Measurements from ENCODE around the gene NECAB2.

The NECAB2 gene

DNA sequence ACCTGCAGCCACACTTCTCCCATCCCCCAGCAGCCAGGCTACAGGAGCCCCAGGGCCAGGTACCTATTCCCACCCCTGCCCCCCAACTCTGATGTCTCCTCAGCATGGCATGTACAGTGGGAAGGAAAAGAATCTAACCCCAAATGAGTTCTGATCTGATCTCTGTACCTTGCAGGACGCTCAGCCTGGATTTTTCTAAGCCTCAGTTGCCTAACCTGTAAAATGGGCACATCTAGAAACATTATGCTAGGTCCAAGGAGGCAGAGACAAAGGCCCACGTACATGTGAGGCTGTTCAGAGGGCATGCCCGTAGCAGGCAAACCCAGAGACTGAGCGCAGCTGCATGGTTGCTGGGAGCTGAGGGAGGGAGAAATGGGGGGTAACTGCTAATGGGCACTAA, 39.5 kb downstream of the NECAB2 start:
- Histone ChIP-seq H2AFZ (peak overlapping the region; percentile 77), H3K27ac (peak overlapping the region; percentile 29), H3K4me2 (ENCODE audit: low read length) (no peak overlapping the region), H3K9me3 (ENCODE audit: control insufficient read depth, low read length) (no peaks in the 10 kb centered on the region), H3K27me3 (ENCODE audit: control insufficient read depth, insufficient read depth, low read length) (no peaks in the 10 kb centered on the region), H3K36me3 (ENCODE audit: control insufficient read depth, insufficient read depth, low read length) (no peaks in the 10 kb centered on the region), H3K4me3 (ENCODE audit: low read depth, low read length) (no peak overlapping the region), H3K4me1 (peaks cover 11% of the 10 kb centered on the region), H3K9ac (no peak overlapping the region), H3K79me2 (no peaks in the 10 kb centered on the region)
- TF ChIP-seq, protein P1, sequence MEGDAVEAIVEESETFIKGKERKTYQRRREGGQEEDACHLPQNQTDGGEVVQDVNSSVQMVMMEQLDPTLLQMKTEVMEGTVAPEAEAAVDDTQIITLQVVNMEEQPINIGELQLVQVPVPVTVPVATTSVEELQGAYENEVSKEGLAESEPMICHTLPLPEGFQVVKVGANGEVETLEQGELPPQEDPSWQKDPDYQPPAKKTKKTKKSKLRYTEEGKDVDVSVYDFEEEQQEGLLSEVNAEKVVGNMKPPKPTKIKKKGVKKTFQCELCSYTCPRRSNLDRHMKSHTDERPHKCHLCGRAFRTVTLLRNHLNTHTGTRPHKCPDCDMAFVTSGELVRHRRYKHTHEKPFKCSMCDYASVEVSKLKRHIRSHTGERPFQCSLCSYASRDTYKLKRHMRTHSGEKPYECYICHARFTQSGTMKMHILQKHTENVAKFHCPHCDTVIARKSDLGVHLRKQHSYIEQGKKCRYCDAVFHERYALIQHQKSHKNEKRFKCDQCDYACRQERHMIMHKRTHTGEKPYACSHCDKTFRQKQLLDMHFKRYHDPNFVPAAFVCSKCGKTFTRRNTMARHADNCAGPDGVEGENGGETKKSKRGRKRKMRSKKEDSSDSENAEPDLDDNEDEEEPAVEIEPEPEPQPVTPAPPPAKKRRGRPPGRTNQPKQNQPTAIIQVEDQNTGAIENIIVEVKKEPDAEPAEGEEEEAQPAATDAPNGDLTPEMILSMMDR (IDR thresholded peaks at IDR 0.05) = no peak

GRCh38 chr16:84007965-84008364, 39.9 kb downstream of the NECAB2 start:
- Histone ChIP-seq H3K4me2 (ENCODE audit: low read length) (no peak overlapping the region), H2AFZ (peak overlapping the region; percentile 77), H3K27me3 (ENCODE audit: control insufficient read depth, insufficient read depth, low read length) (no peaks in the 10 kb centered on the region), H3K36me3 (ENCODE audit: control insufficient read depth, insufficient read depth, low read length) (no peaks in the 10 kb centered on the region), H3K4me1 (peaks cover 11% of the 10 kb centered on the region), H3K9me3 (ENCODE audit: control insufficient read depth, low read length) (no peaks in the 10 kb centered on the region), H3K79me2 (no peaks in the 10 kb centered on the region), H3K27ac (peak overlapping the region; percentile 29), H3K9ac (no peak overlapping the region), H3K4me3 (ENCODE audit: low read depth, low read length) (no peak overlapping the region)
- TF ChIP-seq, protein P1 (IDR thresholded peaks at IDR 0.05) = no peak

GRCh38 chr16:84009282-84009681, 41.2 kb downstream of the NECAB2 start:
- no peaks in the 10 kb centered on the region for H3K36me3 ChIP-seq (ENCODE audit: control insufficient read depth, insufficient read depth, low read length)
- no peaks in the 10 kb centered on the region for H3K9me3 ChIP-seq (ENCODE audit: control insufficient read depth, low read length)

GRCh38 chr16:84013787-84014569, 45.9 kb downstream of the NECAB2 start:
- no peaks in the 10 kb centered on the region for H3K9me3 ChIP-seq (ENCODE audit: control insufficient read depth, low read length)

More at GRCh38 chr16:84009282-84009681, 41.2 kb downstream of the NECAB2 start:
- H3K4me2 ChIP-seq (ENCODE audit: low read length) = no peak overlapping the region
- peaks cover 13% of the 10 kb centered on the region for H3K4me1 ChIP-seq
- H3K79me2 ChIP-seq = no peaks in the 10 kb centered on the region
- no peak overlapping the region for H3K9ac ChIP-seq
- no peak overlapping the region for H2AFZ ChIP-seq
- H3K27ac ChIP-seq = no peak overlapping the region
- TF ChIP-seq, protein P1 (IDR thresholded peaks at IDR 0.05) = no peak
- H3K27me3 ChIP-seq (ENCODE audit: control insufficient read depth, insufficient read depth, low read length) = no peaks in the 10 kb centered on the region
- H3K4me3 ChIP-seq (ENCODE audit: low read depth, low read length) = no peak overlapping the region

More at GRCh38 chr16:84013787-84014569, 45.9 kb downstream of the NECAB2 start:
- Histone ChIP-seq H3K27me3 (ENCODE audit: control insufficient read depth, insufficient read depth, low read length) (no peaks in the 10 kb centered on the region), H2AFZ (no peak overlapping the region), H3K9ac (no peak overlapping the region), H3K79me2 (no peaks in the 10 kb centered on the region), H3K36me3 (ENCODE audit: control insufficient read depth, insufficient read depth, low read length) (no peaks in the 10 kb centered on the region), H3K4me2 (ENCODE audit: low read length) (no peak overlapping the region), H3K27ac (no peak overlapping the region), H3K4me3 (ENCODE audit: low read depth, low read length) (no peak overlapping the region), H3K4me1 (peaks cover 2% of the 10 kb centered on the region)
- TF ChIP-seq, protein P1 (IDR thresholded peaks at IDR 0.05) = no peak

All from parathyroid adenoma (tissue), 2 donors.